GM12878 (cell line): ENCODE measurements around the gene DYNLT2B. TPM values are rescaled to one million over a fixed set of nuclear protein-coding genes. Genes with fewer than 3 reads are reported as not detected.

Source experiments
- ATAC-seq: fragments of 200-7000 bp; cut with Tn5 transposase; 3 replicates; pipeline ENCODE4 v1.9.1; 2020; ENCODE audit warnings: mild to moderate bottlenecking, moderate library complexity
- BruUV-seq: library from RNA; stranded (reverse); fragments of 400-500 nt; replicated peaks from 2 replicates; lab custom pipeline; 2021; lab: Mats Ljungman, UMichigan
- CTCF ChIA-PET: fragments of 300-600 bp; sonication (Branson Sonifier 250); formaldehyde crosslinking; extraction: SDS; loops from one replicate; lab custom pipeline; 2021; ENCODE audit warnings: inconsistent platforms; lab: Yijun Ruan, JAX
- POLR2A ChIA-PET: fragments of 350-600 bp; formaldehyde crosslinking; extraction: SDS; loops from one replicate; lab custom pipeline; 2021; ENCODE audit warnings: inconsistent platforms; lab: Charles Lee
- RAD21 ChIA-PET: fragments of 300-600 bp; sonication (Branson Sonifier 250); formaldehyde crosslinking; loops from one replicate; lab custom pipeline; 2023; ENCODE audit warnings: antibody characterized with exemption; ENCODE audit not compliant: unreplicated experiment; lab: Charles Lee
- SMC1A ChIA-PET: fragments of 300-600 bp; sonication (Branson Sonifier 250); formaldehyde crosslinking; loops from one replicate; lab custom pipeline; 2023; ENCODE audit not compliant: unreplicated experiment, uncharacterized antibody; lab: Charles Lee
- DNase-seq: peaks from one replicate; pipeline ENCODE4 v3.0.0-alpha.2; 2011; ENCODE audit warnings: low read depth, low spot score
- FAIRE-seq: peaks from 3 replicates; lab custom pipeline; 2011; peaks lifted over from hg19 to GRCh38; lab: Jason Lieb, UNC
- H2AFZ ChIP-seq: 2 replicates; pipeline ENCODE4 v1.6.0; 2011; ENCODE audit warnings: low read depth, low read length, control low read depth; ENCODE audit not compliant: control insufficient read depth
- H3K27ac ChIP-seq: 2 replicates; pipeline ENCODE4 v1.5.1; 2011; ENCODE audit warnings: control low read depth; ENCODE audit not compliant: control insufficient read depth, insufficient read depth
- H3K27me3 ChIP-seq, 2 experiments: replicated peaks in 1 of 2; 2 replicates each; pipeline versions ENCODE4 v1.6.0 to v1.6.1; 2011; ENCODE audit warnings: low read length in 1 of 2; ENCODE audit not compliant: control insufficient read depth in 2 of 2, insufficient read depth in 2 of 2
- H3K36me3 ChIP-seq, 2 experiments: 2 replicates each; pipeline ENCODE4 v1.5.1; 2011; ENCODE audit warnings: low read length in 1 of 2; ENCODE audit not compliant: control insufficient read depth in 2 of 2, insufficient read depth in 2 of 2
- H3K4me1 ChIP-seq: 2 replicates; pipeline ENCODE4 v1.6.1; 2011; ENCODE audit warnings: mild to moderate bottlenecking, low read length, moderate library complexity, mixed read lengths; ENCODE audit not compliant: control insufficient read depth, insufficient read depth
- H3K4me2 ChIP-seq: 2 replicates; pipeline ENCODE4 v1.6.0; 2011; ENCODE audit warnings: control low read depth; ENCODE audit not compliant: control insufficient read depth, insufficient read depth
- H3K4me3 ChIP-seq: fragments of 200-600 bp; sonication (generic); 2 replicates; pipeline ENCODE4 v1.5.1; 2016
- H3K79me2 ChIP-seq: 2 replicates; pipeline ENCODE4 v1.6.0; 2011; ENCODE audit warnings: low read length; ENCODE audit not compliant: control insufficient read depth, insufficient read depth
- H3K9ac ChIP-seq: 2 replicates; pipeline ENCODE4 v1.8.0; 2011; ENCODE audit warnings: low read length, control low read depth, mixed read lengths; ENCODE audit not compliant: control insufficient read depth, insufficient read depth
- H3K9me3 ChIP-seq: replicated peaks from 3 replicates; pipeline ENCODE4 v1.5.1; 2011; ENCODE audit warnings: mild to moderate bottlenecking, low read length; ENCODE audit not compliant: control insufficient read depth, insufficient read depth
- H4K20me1 ChIP-seq: 2 replicates; pipeline ENCODE4 v1.6.0; 2011; ENCODE audit not compliant: control insufficient read depth, insufficient read depth
- BMI1 ChIP-seq: fragments of 450-650 bp; IDR thresholded peaks from 2 replicates; pipeline ENCODE4 v1.6.1; 2016; ENCODE audit warnings: mild to moderate bottlenecking, moderate library complexity, borderline replicate concordance
- CBFB ChIP-seq: IDR thresholded peaks from 2 replicates; pipeline ENCODE4 v1.6.1; 2016; ENCODE audit warnings: antibody characterized with exemption, low read depth
- EGR1 ChIP-seq, 2 experiments: IDR thresholded peaks; 1 replicate in 1 of 2; 2 replicates in 1 of 2; pipeline ENCODE4 v1.6.1; 2011 to 2012; ENCODE audit warnings: low read depth in 2 of 2, low read length in 2 of 2, borderline replicate concordance in 1 of 2, mild to moderate bottlenecking in 1 of 2, moderate library complexity in 1 of 2
- ELK1 ChIP-seq: IDR thresholded peaks from 2 replicates; pipeline ENCODE4 v1.6.1; 2012; ENCODE audit warnings: low read depth, low read length, improper control_type of control experiment
- IKZF2 ChIP-seq, 2 experiments: fragments of 450-650 bp; IDR thresholded peaks; 2 replicates each; pipeline ENCODE4 v1.6.1; 2017; ENCODE audit warnings: mild to moderate bottlenecking in 2 of 2, moderate library complexity in 2 of 2
- IRF4 ChIP-seq: IDR thresholded peaks from 2 replicates; pipeline ENCODE4 v1.6.1; 2011; ENCODE audit warnings: low read depth, low read length
- MTA3 ChIP-seq: IDR thresholded peaks from 2 replicates; pipeline ENCODE4 v1.6.1; 2012; ENCODE audit warnings: low read length, inconsistent platforms, borderline replicate concordance
- POLR2AphosphoS2 ChIP-seq: IDR thresholded peaks from 2 replicates; pipeline ENCODE4 v1.6.1; 2011; ENCODE audit warnings: low read depth, mild to moderate bottlenecking, low read length, improper control_type of control experiment, moderate library complexity
- RB1 ChIP-seq: fragments of 450-650 bp; formaldehyde crosslinking; IDR thresholded peaks from 2 replicates; pipeline ENCODE4 v1.6.1; 2017; ENCODE audit warnings: mild to moderate bottlenecking, borderline replicate concordance
- RBBP5 ChIP-seq: fragments of 200-600 bp; sonication (generic); conservative IDR thresholded peaks from 2 replicates; pipeline ENCODE4 v1.6.1; 2016
- TARDBP ChIP-seq: IDR thresholded peaks from 2 replicates; pipeline ENCODE4 v1.6.1; 2016; ENCODE audit warnings: borderline replicate concordance
- TCF3 ChIP-seq: IDR thresholded peaks from 2 replicates; pipeline ENCODE4 v1.6.1; 2012; ENCODE audit warnings: low read depth, mild to moderate bottlenecking, low read length, borderline replicate concordance; ENCODE audit not compliant: insufficient read depth
- WRNIP1 ChIP-seq: IDR thresholded peaks from 2 replicates; pipeline ENCODE4 v1.6.1; 2011; ENCODE audit warnings: low read depth, low read length, improper control_type of control experiment, borderline replicate concordance
- ZNF274 ChIP-seq: IDR thresholded peaks from one replicate; pipeline ENCODE4 v1.8.0; 2011; ENCODE audit not compliant: insufficient read length, insufficient read depth
- WGBS: methylation state at CpG from one replicate; pipeline ENCODE4 v1.1.6; 2016; ENCODE audit warnings: low lambda C conversion rate; ENCODE audit not compliant: insufficient replicate concordance, insufficient coverage; ENCODE audit errors: missing lambda C conversion rate; 5-methylcytosine and 5-hydroxymethylcytosine counted together
- in situ Hi-C: fragments of 300-500 bp; cut with MboI; formaldehyde crosslinking; loops from 9 replicates; pipeline ENCODE4 v1.14.3; 2018; ENCODE audit warnings: mixed read lengths
- intact Hi-C: fragments of 100-400 bp; cut with micrococcal nuclease; formaldehyde crosslinking; loops from one replicate; pipeline ENCODE4 v1.14.2; 2022; ENCODE audit not compliant: unreplicated experiment
- polyA plus RNA-seq, 11 experiments: library from polyadenylated mRNA; depleted of rRNA in 4 of 11; unstranded in 6 of 11; stranded (reverse) in 5 of 11; fragments of >200 nt; fragmentation: Nextera tagmentation in 4 of 11; fragmentation: Illumina TruSeq in 1 of 11; extraction: Ambion mirVana in 4 of 11; extraction: Trizol in 1 of 11; gene quantifications; 1 replicate in 1 of 11; 2 replicates in 10 of 11; pipeline versions ENCODE4 v1.2.1 to v1.2.3, GENCODE V29; 2011 to 2016; ENCODE audit warnings: inconsistent platforms in 2 of 11, missing spikeins in 2 of 11, low read depth in 1 of 11
- total RNA-seq, 4 experiments: library from RNA; depleted of rRNA in 3 of 4; stranded (reverse); fragments of >200 nt in 3 of 4; fragmentation: Illumina TruSeq in 1 of 4; extraction: Trizol in 1 of 4; gene quantifications; 2 replicates each; pipeline versions ENCODE4 v1.2.1 to v1.2.3, GENCODE V29; 2013 to 2021

Gene DYNLT2B
- total and polyA plus RNA-seq, 10 of the 15 experiments (the other 5 are each of a cell fraction or from before 2014, with no cell fraction given), result 8.6 to 89.7 (median 21.9) TPM

- SMC1A ChIA-PET, result no interaction called here
- no peaks in the 10 kb centered on the region for H4K20me1 ChIP-seq
- BruUV-seq, result no TSS peak
- H3K4me3 ChIP-seq, result no peak overlapping the region
- in situ Hi-C loops, result no loop called here
- H3K4me1 ChIP-seq, result no peaks in the 10 kb centered on the region
- DNase-seq, result no peak
- no peaks in the 10 kb centered on the region for H3K79me2 ChIP-seq
- no peaks in the 10 kb centered on the region for H3K27me3 ChIP-seq
- TF ChIP-seq ZNF274 (no peak), RBBP5 (no peak), EGR1 (IDR thresholded peaks at IDR 0.05; ENCODE audit: borderline replicate concordance in 1 of 2, low read depth in 2 of 2, low read length in 2 of 2) (no peak), TCF3 (no peak), IKZF2 (IDR thresholded peaks at IDR 0.05) (no peak), CBFB (no peak), RB1 (no peak), MTA3 (no peak), POLR2AphosphoS2 (no peak), ELK1 (no peak), WRNIP1 (no peak), IRF4 (no peak), BMI1 (no peak), TARDBP (no peak)
- CTCF ChIA-PET, result interaction anchor here (1.4 kb wide), 1 partner anchor 11 kb away, joined by 3 read pairs; no protein-coding TSS in a partner anchor
- H3K36me3 ChIP-seq, result peaks cover 5 to 22% of the 10 kb centered on the region in 2 experiments
- POLR2A ChIA-PET, result no interaction called here
- H3K9ac ChIP-seq, result no peak overlapping the region
- no peaks in the 10 kb centered on the region for H3K9me3 ChIP-seq
- H3K4me2 ChIP-seq, result no peak overlapping the region
- FAIRE-seq, result no peak
- 100% methylated on average over 1 of the region's 1 CpG for WGBS
- no peak for ATAC-seq
- intact Hi-C loops, result no loop called here
- RAD21 ChIA-PET, result interaction anchor here (0.8 kb wide), 1 partner anchor 81 kb away, joined by 3 read pairs; no protein-coding TSS in a partner anchor
- H2AFZ ChIP-seq, result no peak overlapping the region
- H3K27ac ChIP-seq, result no peak overlapping the region
These were observed 37.6 kb upstream of the DYNLT2B start for GRCh38 chr3:196355668-196356067.
